ENCODE results near the gene MT3. TPM values are rescaled to one million over a fixed set of nuclear protein-coding genes. Genes with fewer than 3 reads are reported as not detected.

Gene MT3
- total RNA-seq, 1 donor from 2014 or later, result not detected

GRCh38 chr16:56636616-56637413 is 47.5 kb downstream of the MT3 start:
- H3K27me3 Mint-ChIP-seq (ENCODE audit: insufficient read depth, low read depth), result peaks cover 91% of the 10 kb centered on the region
- H3K27ac Mint-ChIP-seq, result no peak overlapping the region
- H3K4me1 Mint-ChIP-seq, result peaks cover 17% of the 10 kb centered on the region
- H3K4me3 Mint-ChIP-seq, result no peak overlapping the region
- H3K9me3 Mint-ChIP-seq, result peaks cover 3% of the 10 kb centered on the region
- TF ChIP-seq EZH2phosphoT487 (IDR thresholded peaks at IDR 0.05) (peak; percentile 33), CTCF (IDR thresholded peaks at IDR 0.05) (no peak)
- no peaks in the 10 kb centered on the region for H3K36me3 Mint-ChIP-seq
- no peaks in the 10 kb centered on the region for H3K79me2 ChIP-seq (ENCODE audit: low read depth)
- H3K36me3 ChIP-seq, result no peaks in the 10 kb centered on the region
- H3F3A ChIP-seq (ENCODE audit: low read depth), result no peaks in the 10 kb centered on the region
- H3K27ac ChIP-seq, result no peak overlapping the region
- H3K4me3 ChIP-seq, result no peak overlapping the region
- no peaks in the 10 kb centered on the region for H3K9me3 ChIP-seq (ENCODE audit: low read depth)
- no peak for DNase-seq (ENCODE audit: low spot score)
- H2AFZ ChIP-seq (replicated peaks), result no peak overlapping the region
- H3K4me1 ChIP-seq, result peaks cover 16% of the 10 kb centered on the region
- H3K4me2 ChIP-seq, result no peak overlapping the region
- peaks cover 59% of the 10 kb centered on the region for H4K20me1 ChIP-seq (ENCODE audit: low read depth)
- peaks cover 100% of the 10 kb centered on the region for H3K27me3 ChIP-seq
- no peak overlapping the region for H3K9ac ChIP-seq

- peaks cover 12% of the 10 kb centered on the region for H3K4me1 Mint-ChIP-seq
- Histone ChIP-seq H3K9ac (no peak within 1 kb of the TSS), H3K4me3 (peak within 1 kb of the TSS; percentile 46), H4K20me1 (ENCODE audit: low read depth) (peaks cover 58% of the 10 kb centered on the region), H3K27me3 (peaks cover 100% of the 10 kb centered on the region), H3K4me1 (peaks cover 7% of the 10 kb centered on the region), H3F3A (ENCODE audit: low read depth) (no peaks in the 10 kb centered on the region), H3K36me3 (no peaks in the 10 kb centered on the region), H2AFZ (replicated peaks) (no peak within 1 kb of the TSS), H3K4me2 (peak within 1 kb of the TSS; percentile 85), H3K27ac (no peak within 1 kb of the TSS), H3K79me2 (ENCODE audit: low read depth) (no peaks in the 10 kb centered on the region), H3K9me3 (ENCODE audit: low read depth) (no peaks in the 10 kb centered on the region)
- no peak within 1 kb of the TSS for H3K27ac Mint-ChIP-seq
- H3K27me3 Mint-ChIP-seq (ENCODE audit: insufficient read depth, low read depth), result peaks cover 94% of the 10 kb centered on the region
- H3K9me3 Mint-ChIP-seq, result peaks cover 3% of the 10 kb centered on the region
- no peaks in the 10 kb centered on the region for H3K36me3 Mint-ChIP-seq
- H3K4me3 Mint-ChIP-seq, result peak within 1 kb of the TSS; percentile 71
- DNase-seq (ENCODE audit: low spot score), result peak; percentile 80
- TF ChIP-seq EZH2phosphoT487 (IDR thresholded peaks at IDR 0.05) (peak; percentile 98), CTCF (IDR thresholded peaks at IDR 0.05) (no peak), EZH2 (IDR thresholded peaks at IDR 0.05) (peak; percentile 97)
Measured at GRCh38 chr16:56637814-56638750, 48.8 kb downstream of the MT3 start, which contains the start of gene MT1A. Gene MT1A, plus strand, starts transcription at chr16:56638666. Its CDS starts 73 bp downstream, at chr16:56638739.

GRCh38 chr16:56639045-56639444 is 49.7 kb downstream of the MT3 start:
- H3K27me3 ChIP-seq, result peaks cover 100% of the 10 kb centered on the region
- TF ChIP-seq CTCF (IDR thresholded peaks at IDR 0.05) (no peak), EZH2phosphoT487 (IDR thresholded peaks at IDR 0.05) (no peak), EZH2 (IDR thresholded peaks at IDR 0.05) (no peak)
- Mint-ChIP-seq H3K27ac (no peak overlapping the region), H3K9me3 (peaks cover 3% of the 10 kb centered on the region), H3K27me3 (ENCODE audit: insufficient read depth, low read depth) (peaks cover 93% of the 10 kb centered on the region), H3K36me3 (no peaks in the 10 kb centered on the region), H3K4me1 (peaks cover 16% of the 10 kb centered on the region), H3K4me3 (no peak overlapping the region)
- no peak overlapping the region for H3K27ac ChIP-seq
- H2AFZ ChIP-seq (replicated peaks), result no peak overlapping the region
- no peak overlapping the region for H3K9ac ChIP-seq
- H3K4me1 ChIP-seq, result peaks cover 7% of the 10 kb centered on the region
- no peaks in the 10 kb centered on the region for H3K36me3 ChIP-seq
- no peaks in the 10 kb centered on the region for H3K79me2 ChIP-seq (ENCODE audit: low read depth)
- H3K4me2 ChIP-seq, result no peak overlapping the region
- H4K20me1 ChIP-seq (ENCODE audit: low read depth), result peaks cover 60% of the 10 kb centered on the region
- no peaks in the 10 kb centered on the region for H3F3A ChIP-seq (ENCODE audit: low read depth)
- DNase-seq (ENCODE audit: low spot score), result no peak
- no peak overlapping the region for H3K4me3 ChIP-seq
- no peaks in the 10 kb centered on the region for H3K9me3 ChIP-seq (ENCODE audit: low read depth)

Measured in neural progenitor cell (in vitro differentiated cells).